ENCODE measurements around the gene ABCF1.

Gene ABCF1

DNA sequence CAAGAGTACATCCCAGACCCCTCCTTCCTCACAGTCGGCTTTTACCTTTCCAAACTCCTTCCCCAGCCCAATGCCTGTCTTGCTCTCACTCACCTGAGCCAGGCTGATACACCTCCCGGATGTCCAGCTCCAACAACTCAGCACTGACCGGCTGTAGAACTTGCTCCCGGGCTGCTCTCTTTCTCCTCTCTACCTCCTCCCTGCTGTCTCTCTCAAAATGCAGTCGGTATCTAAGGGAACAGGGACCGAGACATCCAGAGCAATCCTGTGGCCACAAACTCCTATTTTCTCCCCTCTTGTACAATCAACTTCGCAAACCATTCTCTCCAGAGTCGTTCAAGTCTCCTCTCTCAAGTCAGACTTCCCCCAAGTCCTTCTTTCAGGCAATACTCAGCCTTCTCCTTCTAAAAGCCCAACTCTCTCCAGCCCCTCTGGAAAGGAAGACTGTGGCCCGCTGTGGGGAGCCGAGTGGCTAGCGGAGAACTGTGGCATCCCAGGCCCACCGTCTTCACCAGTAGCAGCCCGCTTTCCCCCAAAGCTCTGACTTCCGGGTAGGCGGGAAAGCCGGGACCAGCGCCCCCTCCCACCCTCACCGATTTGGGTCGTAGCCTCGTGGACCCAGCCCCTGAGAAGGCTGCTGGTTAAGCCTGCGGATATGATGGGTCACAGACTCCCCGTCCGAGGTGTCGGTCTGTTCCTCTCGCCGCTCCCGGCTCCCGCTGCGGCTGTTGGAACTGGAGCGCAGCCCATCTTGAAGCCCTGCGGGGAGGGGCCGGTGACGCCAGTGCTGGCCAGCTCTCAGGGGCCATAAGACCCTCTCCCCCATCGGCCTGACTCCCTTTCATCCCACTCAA lies 16.1 kb upstream of the ABCF1 start:
- Mint-ChIP-seq H3K27ac (peak overlapping the region; percentile 100), H3K4me1 (peaks cover 48% of the 10 kb centered on the region), H3K4me3 (peak overlapping the region; percentile 100), H3K9me3 (no peaks in the 10 kb centered on the region), H3K36me3 (peaks cover 19% of the 10 kb centered on the region), H3K27me3 (no peaks in the 10 kb centered on the region)

- H3K36me3 Mint-ChIP-seq, result peaks cover 13% of the 10 kb centered on the region
- peak overlapping the region; percentile 100 for H3K27ac Mint-ChIP-seq
- H3K4me1 Mint-ChIP-seq, result peaks cover 49% of the 10 kb centered on the region
- H3K9me3 Mint-ChIP-seq, result no peaks in the 10 kb centered on the region
- H3K4me3 Mint-ChIP-seq, result peak overlapping the region; percentile 100
- no peaks in the 10 kb centered on the region for H3K27me3 Mint-ChIP-seq
Measured at GRCh38 chr6:30555816-30556065, 15.5 kb upstream of the ABCF1 start.

- Mint-ChIP-seq H3K4me3 (peak within 1 kb of the TSS; percentile 100), H3K36me3 (peaks cover 9% of the 10 kb centered on the region)
Measured at GRCh38 chr6:30556066-30556905, 15.0 kb upstream of the ABCF1 start, which contains the start of gene GNL1. GNL1 (minus strand) TSS chr6:30556489; CDS start chr6:30556203, 286 bp downstream.

GRCh38 chr6:30556906-30557682 lies 14.1 kb upstream of the ABCF1 start, which contains the start of gene PRR3:
PRR3 (plus strand) TSS chr6:30557295; CDS start chr6:30557345, 50 bp downstream.
- peak within 1 kb of the TSS; percentile 100 for H3K4me3 Mint-ChIP-seq
- H3K36me3 Mint-ChIP-seq, result peaks cover 9% of the 10 kb centered on the region
- peak within 1 kb of the TSS; percentile 100 for H3K27ac Mint-ChIP-seq
- no peaks in the 10 kb centered on the region for H3K9me3 Mint-ChIP-seq
- H3K4me1 Mint-ChIP-seq, result peaks cover 46% of the 10 kb centered on the region
- H3K27me3 Mint-ChIP-seq, result no peaks in the 10 kb centered on the region

More at GRCh38 chr6:30556066-30556905, 15.0 kb upstream of the ABCF1 start, which contains the start of gene GNL1:
- H3K4me1 Mint-ChIP-seq, result peaks cover 46% of the 10 kb centered on the region
- no peaks in the 10 kb centered on the region for H3K27me3 Mint-ChIP-seq
- no peaks in the 10 kb centered on the region for H3K9me3 Mint-ChIP-seq
- H3K27ac Mint-ChIP-seq, result peak within 1 kb of the TSS; percentile 100

GRCh38 chr6:30557683-30557981 lies 13.6 kb upstream of the ABCF1 start:
- Mint-ChIP-seq H3K36me3 (peaks cover 11% of the 10 kb centered on the region), H3K9me3 (no peaks in the 10 kb centered on the region), H3K27ac (peak overlapping the region; percentile 100), H3K27me3 (no peaks in the 10 kb centered on the region), H3K4me1 (peaks cover 51% of the 10 kb centered on the region), H3K4me3 (peak overlapping the region; percentile 100)

DNA sequence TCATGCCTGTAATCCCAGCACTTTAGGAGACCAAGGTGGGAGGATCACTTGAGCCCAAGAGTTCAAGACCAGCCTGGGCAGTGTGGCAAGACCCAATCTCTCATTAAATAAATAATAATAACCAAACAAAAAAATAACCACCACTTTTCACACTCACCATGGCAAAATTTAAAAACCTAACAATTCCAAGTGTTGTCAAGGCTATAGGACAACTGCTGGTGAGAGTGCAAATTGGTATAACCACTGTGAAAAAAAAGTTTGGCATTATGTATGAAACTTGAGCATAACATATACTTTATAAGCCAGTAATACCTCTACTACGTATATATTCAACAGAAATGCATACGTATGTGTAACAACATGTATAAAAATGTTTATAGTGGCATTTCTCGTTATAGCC lies 10.3 kb upstream of the ABCF1 start:
- Mint-ChIP-seq H3K4me3 (no peak overlapping the region), H3K36me3 (peaks cover 18% of the 10 kb centered on the region), H3K27me3 (no peaks in the 10 kb centered on the region)

DNA sequence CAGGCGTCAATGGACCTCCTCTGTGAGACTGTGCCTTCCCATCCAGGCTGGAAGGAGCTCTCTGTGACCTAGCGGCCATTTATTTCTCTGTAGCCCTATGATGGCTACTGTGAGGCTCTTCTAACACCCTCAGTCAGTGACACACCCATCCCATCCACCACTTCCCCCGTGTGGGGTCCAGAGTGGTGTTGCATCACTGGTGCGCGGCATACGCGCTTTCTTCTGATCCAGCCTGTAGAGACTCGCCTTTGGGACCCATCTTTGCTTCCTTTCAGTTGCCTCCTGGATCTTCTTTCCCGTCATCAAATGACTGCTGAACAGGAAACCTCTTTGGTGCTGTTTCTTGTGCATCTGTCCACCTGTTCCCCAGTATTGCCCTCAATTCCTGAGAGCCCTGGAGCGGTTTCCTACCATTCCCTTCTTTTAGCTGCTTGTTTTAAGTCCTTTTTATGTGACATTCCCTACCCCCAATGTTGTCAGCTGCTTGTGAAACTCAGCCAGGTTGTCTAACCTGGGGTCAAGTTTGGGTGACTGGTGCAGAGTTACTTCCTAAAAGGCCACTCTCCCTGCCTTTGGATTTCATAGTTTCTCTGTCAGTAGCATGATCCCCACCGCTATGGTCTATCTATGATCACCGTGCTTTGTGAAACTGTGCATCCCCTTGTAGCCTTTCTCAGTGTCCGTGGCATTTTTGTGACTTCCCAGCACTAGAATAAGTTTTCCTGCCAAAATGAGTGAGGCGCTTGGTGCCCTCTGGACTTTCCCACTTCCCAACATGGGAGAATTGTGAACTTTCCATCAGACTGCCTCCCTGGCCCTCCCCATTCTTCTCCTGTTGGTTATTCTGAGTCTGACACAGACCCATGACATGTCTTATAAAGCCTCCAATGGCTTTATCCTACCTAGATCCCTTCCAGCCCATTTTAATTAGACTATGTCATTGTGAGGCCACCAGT lies 8.5 kb upstream of the ABCF1 start:
- Mint-ChIP-seq H3K36me3 (peaks cover 14% of the 10 kb centered on the region), H3K4me3 (no peak overlapping the region), H3K27me3 (no peaks in the 10 kb centered on the region), H3K27ac (peak overlapping the region; percentile 56), H3K9me3 (no peaks in the 10 kb centered on the region), H3K4me1 (peaks cover 55% of the 10 kb centered on the region)

More for the DNA sequence above, 10.3 kb upstream of the ABCF1 start:
- Mint-ChIP-seq H3K9me3 (no peaks in the 10 kb centered on the region), H3K4me1 (peaks cover 56% of the 10 kb centered on the region), H3K27ac (no peak overlapping the region)

GRCh38 chr6:30564114-30564513 lies 7.1 kb upstream of the ABCF1 start:
- Mint-ChIP-seq H3K27ac (peak overlapping the region; percentile 79), H3K27me3 (no peaks in the 10 kb centered on the region), H3K9me3 (no peaks in the 10 kb centered on the region), H3K4me1 (peaks cover 51% of the 10 kb centered on the region), H3K4me3 (no peak overlapping the region), H3K36me3 (peaks cover 14% of the 10 kb centered on the region)

GRCh38 chr6:30565772-30566171 lies 5.5 kb upstream of the ABCF1 start:
- no peak overlapping the region for H3K27ac Mint-ChIP-seq
- H3K36me3 Mint-ChIP-seq, result peaks cover 12% of the 10 kb centered on the region
- H3K9me3 Mint-ChIP-seq, result no peaks in the 10 kb centered on the region
- no peak overlapping the region for H3K4me3 Mint-ChIP-seq
- no peaks in the 10 kb centered on the region for H3K27me3 Mint-ChIP-seq
- H3K4me1 Mint-ChIP-seq, result peaks cover 54% of the 10 kb centered on the region

- H3K4me1 Mint-ChIP-seq, result peaks cover 66% of the 10 kb centered on the region
- H3K27ac Mint-ChIP-seq, result peak overlapping the region; percentile 31
- no peak overlapping the region for H3K4me3 Mint-ChIP-seq
- peaks cover 9% of the 10 kb centered on the region for H3K36me3 Mint-ChIP-seq
- H3K27me3 Mint-ChIP-seq, result no peaks in the 10 kb centered on the region
- H3K9me3 Mint-ChIP-seq, result no peaks in the 10 kb centered on the region
Measured at GRCh38 chr6:30568245-30568644, 3.0 kb upstream of the ABCF1 start.

- H3K4me3 Mint-ChIP-seq, result peak overlapping the region; percentile 99
- H3K9me3 Mint-ChIP-seq, result no peaks in the 10 kb centered on the region
- peaks cover 80% of the 10 kb centered on the region for H3K4me1 Mint-ChIP-seq
- peak overlapping the region; percentile 73 for H3K27ac Mint-ChIP-seq
- peaks cover 11% of the 10 kb centered on the region for H3K36me3 Mint-ChIP-seq
- H3K27me3 Mint-ChIP-seq, result no peaks in the 10 kb centered on the region
Measured at GRCh38 chr6:30570263-30570662, 979 bp upstream of the ABCF1 start.

DNA sequence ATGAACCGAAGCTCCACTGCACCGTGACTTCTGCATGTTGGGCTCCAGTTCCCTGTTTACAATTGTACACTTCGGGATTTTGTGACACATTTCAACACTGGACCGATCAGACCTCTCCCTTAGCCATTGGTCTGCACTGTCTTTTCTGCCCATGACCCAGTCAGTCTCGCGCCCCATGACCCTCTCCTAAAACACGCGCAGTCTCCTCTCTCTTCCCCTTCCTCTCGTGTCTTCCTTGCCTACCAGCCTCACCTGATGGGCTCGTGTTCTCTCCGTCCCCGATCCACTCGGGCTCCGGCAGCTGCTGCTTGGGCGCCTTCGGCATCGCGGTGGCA lies 535 bp upstream of the ABCF1 start:
- H3K27ac Mint-ChIP-seq, result peak overlapping the region; percentile 99
- H3K36me3 Mint-ChIP-seq, result peaks cover 11% of the 10 kb centered on the region
- H3K27me3 Mint-ChIP-seq, result no peaks in the 10 kb centered on the region
- H3K4me3 Mint-ChIP-seq, result peak overlapping the region; percentile 99
- H3K4me1 Mint-ChIP-seq, result peaks cover 78% of the 10 kb centered on the region
- no peaks in the 10 kb centered on the region for H3K9me3 Mint-ChIP-seq

DNA sequence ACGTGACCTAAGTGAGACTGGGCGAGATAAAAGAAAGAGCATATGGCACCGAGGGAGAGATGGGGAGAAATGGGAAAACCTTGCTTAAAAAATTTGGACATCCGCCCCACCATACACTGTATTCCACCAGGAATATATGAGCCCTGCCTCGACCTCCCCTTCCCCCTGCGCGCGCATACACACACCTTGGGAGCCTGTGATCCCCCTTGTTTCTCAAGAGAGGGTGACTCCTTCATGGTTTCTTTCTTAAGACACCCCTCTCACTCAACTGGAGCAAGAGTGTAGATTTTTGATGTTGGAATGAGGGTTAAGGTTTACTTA lies 480 bp downstream of the ABCF1 start:
- peak overlapping the region; percentile 99 for H3K4me3 Mint-ChIP-seq
- H3K27ac Mint-ChIP-seq, result peak overlapping the region; percentile 99
- no peaks in the 10 kb centered on the region for H3K9me3 Mint-ChIP-seq
- peaks cover 14% of the 10 kb centered on the region for H3K36me3 Mint-ChIP-seq
- H3K4me1 Mint-ChIP-seq, result peaks cover 80% of the 10 kb centered on the region
- H3K27me3 Mint-ChIP-seq, result no peaks in the 10 kb centered on the region

DNA sequence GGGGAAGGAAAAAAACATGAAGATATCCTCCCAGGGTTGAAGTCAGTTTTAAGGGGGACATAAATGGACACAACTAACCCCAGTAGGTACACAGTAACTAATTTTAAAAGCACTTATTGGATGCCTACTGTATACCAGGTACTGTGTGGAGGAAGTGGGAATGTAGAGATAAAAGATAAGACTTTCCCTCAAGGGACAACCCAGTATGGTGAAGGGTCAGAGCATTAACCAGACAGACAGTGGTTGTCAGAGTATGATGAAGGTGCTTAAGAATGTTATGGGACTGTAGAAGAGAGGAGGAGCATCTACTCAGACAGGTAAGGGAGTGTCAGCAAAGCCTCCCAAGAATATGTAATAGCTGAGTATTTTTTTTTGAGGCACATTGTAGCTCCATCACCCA lies 906 bp downstream of the ABCF1 start:
- Mint-ChIP-seq H3K36me3 (peaks cover 15% of the 10 kb centered on the region), H3K4me3 (peak overlapping the region; percentile 99), H3K27ac (peak overlapping the region; percentile 99), H3K4me1 (peaks cover 81% of the 10 kb centered on the region), H3K9me3 (no peaks in the 10 kb centered on the region), H3K27me3 (no peaks in the 10 kb centered on the region)

GRCh38 chr6:30573113-30573512 lies 1.9 kb downstream of the ABCF1 start:
- Mint-ChIP-seq H3K27me3 (no peaks in the 10 kb centered on the region), H3K9me3 (no peaks in the 10 kb centered on the region), H3K4me3 (peak overlapping the region; percentile 99), H3K27ac (peak overlapping the region; percentile 46), H3K36me3 (peaks cover 24% of the 10 kb centered on the region), H3K4me1 (peaks cover 83% of the 10 kb centered on the region)
